GOT3 (cell line): Measurements from ENCODE around the gene APPL1.

Source experiments
- DNase-seq: peaks from one replicate; lab custom pipeline; 2025; ENCODE audit warnings: mixed read lengths; lab: John Stamatoyannopoulos, UW

The APPL1 gene, protein sequence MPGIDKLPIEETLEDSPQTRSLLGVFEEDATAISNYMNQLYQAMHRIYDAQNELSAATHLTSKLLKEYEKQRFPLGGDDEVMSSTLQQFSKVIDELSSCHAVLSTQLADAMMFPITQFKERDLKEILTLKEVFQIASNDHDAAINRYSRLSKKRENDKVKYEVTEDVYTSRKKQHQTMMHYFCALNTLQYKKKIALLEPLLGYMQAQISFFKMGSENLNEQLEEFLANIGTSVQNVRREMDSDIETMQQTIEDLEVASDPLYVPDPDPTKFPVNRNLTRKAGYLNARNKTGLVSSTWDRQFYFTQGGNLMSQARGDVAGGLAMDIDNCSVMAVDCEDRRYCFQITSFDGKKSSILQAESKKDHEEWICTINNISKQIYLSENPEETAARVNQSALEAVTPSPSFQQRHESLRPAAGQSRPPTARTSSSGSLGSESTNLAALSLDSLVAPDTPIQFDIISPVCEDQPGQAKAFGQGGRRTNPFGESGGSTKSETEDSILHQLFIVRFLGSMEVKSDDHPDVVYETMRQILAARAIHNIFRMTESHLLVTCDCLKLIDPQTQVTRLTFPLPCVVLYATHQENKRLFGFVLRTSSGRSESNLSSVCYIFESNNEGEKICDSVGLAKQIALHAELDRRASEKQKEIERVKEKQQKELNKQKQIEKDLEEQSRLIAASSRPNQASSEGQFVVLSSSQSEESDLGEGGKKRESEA

DNA sequence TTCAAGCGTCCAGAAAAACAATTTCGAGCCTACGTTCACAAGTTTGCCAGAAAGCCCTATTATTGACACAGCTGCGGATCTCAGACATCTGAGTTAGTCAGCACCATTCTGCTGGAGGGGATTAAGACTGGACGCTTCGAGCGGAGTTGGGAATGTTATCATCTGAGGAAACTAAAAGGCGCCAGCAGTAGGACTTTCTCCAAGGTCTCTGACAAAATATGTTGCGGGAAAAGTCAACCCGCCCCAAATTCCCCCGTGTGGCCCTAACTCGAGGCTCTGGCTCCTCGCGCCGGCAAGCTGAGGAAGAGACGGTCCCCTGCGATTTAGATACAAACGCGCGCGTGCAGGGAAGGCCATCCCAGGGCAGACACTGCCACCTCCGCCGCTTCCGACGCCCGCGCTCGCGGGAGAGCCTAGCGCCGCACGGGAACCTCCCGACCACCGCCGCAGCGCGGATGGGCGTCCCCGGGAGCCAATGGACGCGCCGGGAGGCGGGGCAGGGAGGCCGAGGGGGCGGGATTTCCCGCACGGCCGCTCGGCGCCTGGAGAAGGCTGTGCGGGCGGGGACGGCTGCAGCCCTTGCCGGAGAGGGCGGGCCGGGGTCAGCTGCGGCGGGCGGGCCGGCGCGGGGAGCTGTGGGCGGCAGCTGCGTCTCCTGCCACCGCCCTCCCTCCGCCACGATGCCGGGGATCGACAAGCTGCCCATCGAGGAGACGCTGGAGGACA is at the start of gene APPL1:
APPL1 (plus strand) TSS at position 526 of the 726 bp plus-strand sequence; CDS start at position 681, 155 bp downstream.
- DNase-seq: peak; percentile 85

DNA sequence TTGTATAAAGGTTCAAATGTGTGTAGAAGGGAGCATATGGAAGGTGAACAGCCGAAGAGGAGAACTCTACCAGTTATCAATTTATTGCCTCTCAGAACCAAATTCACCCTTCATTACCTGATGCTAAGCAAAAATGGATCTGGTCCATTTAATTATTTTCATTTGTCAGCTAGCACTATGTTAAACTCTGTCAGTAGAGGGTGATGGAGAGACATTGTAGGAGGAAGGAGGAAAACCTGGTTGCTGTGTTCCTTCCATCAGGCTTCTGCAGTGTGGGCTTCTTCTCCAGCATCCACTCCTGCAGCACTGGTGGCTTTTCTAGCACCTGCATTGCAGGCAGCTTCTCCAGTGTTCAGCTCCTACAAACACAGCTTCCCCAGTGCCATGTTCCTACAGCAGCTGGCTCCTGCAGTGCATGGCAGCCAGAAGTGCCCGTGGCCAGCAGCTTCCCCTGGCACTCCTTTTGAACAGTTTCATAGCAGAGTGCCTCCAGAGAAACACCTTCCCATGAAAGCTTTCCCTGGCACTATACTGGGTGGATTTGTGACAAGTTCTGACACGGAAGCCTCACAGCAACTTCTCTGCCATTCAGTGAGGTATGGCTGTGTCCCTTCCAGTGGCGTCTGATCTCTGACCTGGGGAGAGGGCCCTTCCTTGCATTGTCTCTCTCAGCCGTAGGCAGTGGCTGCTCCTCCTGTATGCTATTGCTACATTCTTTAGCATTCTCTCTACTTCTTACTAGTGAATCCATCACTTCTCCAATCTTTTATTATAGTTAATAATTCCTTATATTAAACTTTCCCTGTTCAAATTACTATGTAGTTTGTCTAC is 47.7 kb upstream of the APPL1 start:
- DNase-seq: no peak

GRCh38 chr3:57184526-57184925 is 43.0 kb upstream of the APPL1 start:
- DNase-seq: no peak

DNA sequence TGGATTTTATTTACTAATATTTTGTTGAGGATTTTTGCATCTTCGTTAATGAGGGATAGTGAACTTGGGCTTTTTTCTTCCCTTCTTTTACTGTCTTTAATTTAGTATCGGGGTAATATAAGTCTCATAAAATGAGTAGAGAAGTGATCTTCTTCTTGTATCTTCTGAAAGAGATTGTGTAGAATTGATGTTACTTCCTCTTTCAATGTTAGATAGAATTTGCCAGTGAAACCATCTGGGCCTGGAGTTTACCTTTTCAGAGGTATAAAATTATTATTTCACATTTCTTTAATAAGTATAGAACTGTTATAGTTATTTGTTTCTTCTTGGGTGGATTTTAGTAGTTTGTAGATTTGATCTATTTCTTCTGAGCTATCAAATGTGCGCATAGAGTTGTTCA is 35.5 kb upstream of the APPL1 start:
- DNase-seq: no peak

- no peak for DNase-seq
Measured at GRCh38 chr3:57194641-57195040, 32.9 kb upstream of the APPL1 start.

DNA sequence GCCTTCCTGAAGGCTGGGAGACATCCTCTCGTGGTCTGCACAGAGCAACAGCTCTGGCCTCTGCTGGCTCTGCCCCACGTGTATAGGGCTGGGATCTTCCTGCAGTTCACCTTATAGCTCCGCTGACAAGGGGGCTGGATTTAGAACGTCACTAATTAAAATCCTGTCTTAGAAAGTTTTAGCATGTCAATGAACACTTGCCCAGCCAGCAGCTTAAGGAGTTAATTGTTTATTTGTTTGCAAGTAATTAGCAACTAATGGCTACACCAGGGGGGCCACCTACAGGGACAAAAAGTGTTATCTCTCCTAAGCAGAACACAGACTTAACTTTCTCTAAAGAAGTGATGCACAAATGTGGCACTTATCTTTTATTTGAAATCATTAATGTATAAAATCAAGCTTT is 27.6 kb upstream of the APPL1 start, which contains the start of gene HESX1:
HESX1 (minus strand) TSS at position 84 of the 403 bp plus-strand sequence; CDS start at position 24, 60 bp downstream.
- DNase-seq: no peak

- no peak for DNase-seq
Measured at GRCh38 chr3:57206423-57206822, 21.1 kb upstream of the APPL1 start.

DNA sequence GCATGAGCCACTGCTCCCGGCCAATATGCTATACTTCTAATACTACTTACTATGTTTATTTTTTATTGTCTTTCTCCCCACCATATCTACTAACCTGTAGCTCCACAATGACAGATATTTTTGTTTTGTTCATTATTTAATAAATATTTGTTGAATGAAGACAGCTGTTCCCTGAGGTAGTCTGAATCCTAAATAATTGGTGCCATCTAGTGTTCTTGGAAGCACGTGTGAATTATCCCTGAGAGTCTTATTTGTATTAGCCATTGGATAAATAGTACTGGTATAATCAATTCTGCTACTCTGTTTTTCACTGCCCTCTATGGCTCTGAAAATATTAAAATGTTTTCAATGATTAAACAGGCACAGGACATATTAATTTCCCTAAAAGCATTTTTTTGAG is 5.6 kb upstream of the APPL1 start:
- no peak for DNase-seq

- DNase-seq: no peak
Measured at GRCh38 chr3:57224856-57225255, 2.7 kb upstream of the APPL1 start.

DNA sequence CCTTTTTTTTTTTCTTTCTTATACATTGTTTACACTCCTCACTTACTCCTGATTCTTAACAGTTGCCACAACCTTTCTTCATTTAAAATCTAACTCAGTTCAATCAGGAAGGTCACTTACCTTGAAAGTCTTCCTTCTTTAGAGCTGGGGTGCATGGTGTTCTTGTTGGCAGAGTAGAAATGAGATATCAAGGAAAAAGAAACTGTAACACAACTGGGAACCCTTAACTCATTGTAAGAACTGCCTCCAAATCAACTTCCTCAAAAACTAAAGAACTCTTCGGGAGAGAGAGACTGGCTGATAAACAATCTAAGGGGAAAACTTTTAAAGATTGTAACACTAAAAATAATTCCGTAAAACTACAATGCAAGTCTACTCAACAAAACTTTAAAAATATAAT is 1.4 kb upstream of the APPL1 start:
- DNase-seq: no peak

DNA sequence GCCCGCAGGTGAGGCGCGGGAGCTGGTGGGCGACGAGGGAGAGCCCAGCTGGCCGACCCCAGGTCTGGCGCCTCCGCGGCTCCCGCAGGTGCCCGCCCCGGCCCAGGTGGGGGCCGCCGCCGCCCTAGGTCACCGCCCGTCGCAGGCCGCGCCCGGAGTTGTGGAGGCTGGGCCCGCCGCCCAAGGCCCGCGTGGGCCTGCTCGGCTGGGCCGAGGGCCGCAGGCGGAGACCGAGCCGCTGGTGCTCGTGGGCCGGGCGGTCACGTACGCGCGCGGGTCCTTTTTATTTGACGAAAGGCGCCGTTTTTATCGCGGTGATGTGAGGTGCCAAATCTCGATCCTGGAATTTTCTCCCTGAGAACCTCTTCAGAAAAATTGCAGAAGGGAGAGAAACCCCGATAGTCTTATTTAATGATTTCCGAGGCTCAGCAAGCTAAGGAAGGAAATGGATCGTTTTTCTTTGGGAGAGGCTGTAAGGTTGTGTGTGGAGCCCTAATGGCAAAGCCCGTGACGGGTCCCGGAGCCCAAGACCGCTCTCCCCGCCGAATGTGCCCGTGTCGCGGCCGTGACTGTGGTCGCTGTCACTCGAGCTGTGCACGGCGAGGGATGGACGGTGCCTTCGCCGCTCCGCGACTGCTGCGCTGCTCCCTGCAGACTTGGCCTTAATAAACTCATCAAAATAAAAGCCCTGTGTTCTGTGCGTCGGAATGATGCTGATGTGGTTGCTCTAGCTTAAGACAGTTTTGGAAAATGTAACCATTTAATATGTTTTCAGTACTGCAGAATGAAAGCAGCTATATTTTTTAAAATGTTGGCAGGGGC is 612 bp downstream of the APPL1 start:
- no peak for DNase-seq

- no peak for DNase-seq
Measured at GRCh38 chr3:57230006-57230405, 2.5 kb downstream of the APPL1 start.

DNA sequence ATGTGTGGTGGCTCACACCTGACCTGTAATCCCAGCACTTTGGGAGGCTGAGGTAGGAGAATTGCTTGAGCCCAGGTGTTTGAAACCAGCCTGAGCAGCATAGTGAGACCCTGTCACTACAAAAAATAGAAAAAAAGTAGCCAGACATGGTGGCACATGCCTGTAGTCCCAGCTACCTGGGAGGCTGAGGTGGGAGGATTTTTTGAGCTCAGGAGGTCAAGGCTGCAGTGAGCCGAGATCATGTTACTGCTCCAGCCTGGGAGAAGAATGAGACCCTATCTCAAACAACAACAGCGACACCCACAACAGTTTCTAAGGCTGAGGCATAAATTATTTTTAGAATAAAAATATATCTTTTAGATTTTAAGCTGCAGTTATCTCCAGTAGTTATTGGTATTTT is 6.3 kb downstream of the APPL1 start:
- no peak for DNase-seq

- DNase-seq: no peak
Measured at GRCh38 chr3:57234613-57235575, 7.4 kb downstream of the APPL1 start.

GRCh38 chr3:57244946-57245345 is 17.4 kb downstream of the APPL1 start:
- no peak for DNase-seq

- no peak for DNase-seq
Measured at GRCh38 chr3:57252404-57252803, 24.9 kb downstream of the APPL1 start.

GRCh38 chr3:57256844-57257243 is 29.3 kb downstream of the APPL1 start:
- DNase-seq: no peak

DNA sequence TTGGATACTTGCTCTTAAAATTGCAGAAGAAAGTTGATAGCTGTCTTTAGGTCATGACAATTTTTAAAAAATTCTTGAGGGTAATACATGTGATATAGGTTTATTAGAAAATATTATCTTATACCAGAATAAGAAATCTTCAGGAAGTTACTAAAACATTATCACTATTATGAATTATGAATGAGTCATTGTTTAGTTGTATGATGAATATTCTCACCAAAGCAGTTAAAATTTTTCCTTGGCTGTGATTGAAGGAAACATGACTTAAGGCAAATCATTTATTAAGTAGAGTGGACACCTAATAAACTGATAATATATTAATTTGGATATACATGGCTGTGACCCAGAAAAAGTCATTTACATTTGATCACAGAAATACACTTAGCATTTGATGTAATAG is 30.1 kb downstream of the APPL1 start:
- DNase-seq: no peak

- no peak for DNase-seq
Measured at GRCh38 chr3:57261119-57261518, 33.6 kb downstream of the APPL1 start.

- no peak for DNase-seq
Measured at GRCh38 chr3:57261929-57262328, 34.4 kb downstream of the APPL1 start.
